Ovary (tissue), 3 donors: Measurements from ENCODE around the gene TP53BP1.

ENCODE experiments used
- CTCF ChIP-seq, 3 donors: fragments of 450-650 bp in 2 of 3; fragments of 200-600 bp in 1 of 3; IDR thresholded peaks; one replicate each; pipeline versions ENCODE4 v1.5.1 to v1.8.0; 2016 to 2022; ENCODE audit warnings: antibody characterized with exemption in 3 of 3, mild to moderate bottlenecking in 1 of 3
- EP300 ChIP-seq: sonication (generic); formaldehyde crosslinking; IDR thresholded peaks from one replicate; pipeline ENCODE4 v1.6.1; 2017; ENCODE audit warnings: antibody characterized with exemption
- POLR2A ChIP-seq: fragments of 450-650 bp; IDR thresholded peaks from one replicate; pipeline ENCODE4 v1.6.1; 2017; ENCODE audit warnings: antibody characterized with exemption, mild to moderate bottlenecking, moderate library complexity
- donor health status: DM: no; HTN: no; CAD: no.

GRCh38 chr15:43473885-43474284, 19.1 kb downstream of the TP53BP1 start:
- TF ChIP-seq EP300 (no peak), CTCF (IDR thresholded peaks at IDR 0.05) (no peak), POLR2A (no peak)
